GM19099 (cell line): ENCODE results near the gene SLC30A4.

Experiments used
- POLR2A ChIP-seq: IDR thresholded peaks from 3 replicates; pipeline ENCODE4 v1.6.1; 2011; ENCODE audit warnings: low read depth; ENCODE audit not compliant: insufficient read length; ENCODE audit errors: extremely low read depth

The SLC30A4 gene

DNA sequence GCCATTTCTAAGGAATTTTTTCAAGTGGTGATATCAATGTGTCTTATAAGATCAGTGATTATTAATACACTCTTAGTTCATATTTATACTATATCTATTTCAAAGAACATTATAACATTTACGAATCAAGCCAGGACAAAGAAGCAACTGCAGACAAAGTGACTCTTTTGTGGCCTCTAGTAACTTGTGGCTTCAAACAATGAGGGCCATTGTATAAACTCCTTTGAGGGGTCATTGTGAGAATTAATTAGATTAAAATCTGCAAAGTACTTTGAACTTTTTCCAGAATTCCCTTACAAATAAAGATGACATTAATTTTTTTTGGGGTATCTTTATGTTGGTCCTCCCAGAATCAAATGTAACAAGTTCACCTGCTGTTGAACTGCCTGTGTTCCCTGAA lies 12.3 kb upstream of the SLC30A4 start:
- TF ChIP-seq POLR2A, result no peak

DNA sequence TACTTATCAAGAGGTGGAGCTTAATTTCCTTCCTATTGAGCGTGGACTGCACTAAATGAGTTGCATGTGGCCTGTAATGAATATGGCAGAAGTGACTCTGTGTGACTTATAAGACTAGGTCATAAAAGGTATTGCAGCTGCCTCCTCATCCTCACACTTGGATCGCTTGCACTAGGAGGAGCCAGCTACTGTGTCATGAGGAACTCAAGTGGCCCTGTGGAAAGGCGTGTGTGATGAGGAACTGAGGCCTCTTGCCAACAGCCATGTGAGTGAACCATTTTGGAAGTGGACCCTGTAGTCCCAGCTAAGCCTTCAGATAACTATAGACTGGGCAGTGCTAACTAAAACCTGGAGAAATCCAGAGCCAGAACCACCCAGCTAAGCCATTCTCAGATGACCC lies 7.1 kb upstream of the SLC30A4 start:
- TF ChIP-seq POLR2A, result no peak

DNA sequence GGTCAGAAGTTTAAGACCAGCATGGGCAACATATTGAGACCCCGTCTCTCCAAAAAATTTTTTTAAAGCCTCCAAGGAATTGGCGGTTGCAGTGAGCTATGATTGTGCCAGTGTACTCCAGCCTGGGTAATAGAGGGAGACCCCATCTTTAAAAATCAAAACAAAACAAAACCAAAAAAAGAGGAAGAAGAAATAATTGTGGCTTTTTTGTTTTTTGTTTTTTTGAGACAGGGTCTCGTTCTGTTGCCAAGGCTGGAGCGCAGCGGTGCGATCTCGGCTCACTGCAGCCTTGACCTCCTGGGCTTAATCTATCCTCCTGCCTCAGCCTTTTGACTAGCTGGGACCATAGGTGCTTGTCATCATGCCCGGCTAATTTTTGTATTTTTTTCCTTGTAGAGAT lies 4.5 kb upstream of the SLC30A4 start:
- TF ChIP-seq POLR2A, result no peak

- no peak for TF ChIP-seq POLR2A
Observed at GRCh38 chr15:45523166-45523460, 558 bp upstream of the SLC30A4 start.

DNA sequence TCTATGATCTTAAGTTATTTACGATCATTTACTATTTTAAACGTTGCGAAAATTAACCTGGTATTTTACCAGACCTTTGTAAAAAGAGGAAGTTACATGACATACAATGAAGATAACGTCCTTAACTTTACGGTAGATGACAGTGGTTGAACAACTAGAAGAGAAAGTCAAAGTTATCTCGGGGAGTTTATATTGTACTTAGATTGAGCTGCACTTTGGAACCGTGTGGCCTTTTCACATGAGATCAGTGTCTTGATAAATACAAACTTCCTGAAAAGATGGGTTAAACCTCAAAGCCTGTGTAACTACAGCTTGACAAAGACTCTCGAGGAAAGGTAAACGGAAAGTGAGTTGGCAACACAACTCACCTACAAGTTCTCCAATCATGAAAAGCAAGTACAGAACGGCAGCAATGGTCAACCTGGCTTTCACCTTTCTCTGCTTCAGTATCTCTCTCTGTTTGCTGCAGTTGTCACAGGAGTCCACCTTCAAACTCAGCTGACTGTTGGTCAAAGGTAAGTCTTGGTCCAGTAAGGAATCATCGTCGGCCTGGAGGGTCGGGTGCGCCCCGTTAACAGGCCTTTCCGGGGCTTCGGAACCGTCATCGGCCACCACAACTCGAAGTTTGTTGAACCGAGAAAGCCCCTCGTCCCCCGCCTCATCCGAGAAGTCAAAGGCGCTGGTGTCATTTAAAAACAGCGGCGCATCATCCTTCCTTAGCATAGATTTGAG lies 793 bp downstream of the SLC30A4 start:
- TF ChIP-seq POLR2A, result no peak

GRCh38 chr15:45510758-45511280 lies 11.7 kb downstream of the SLC30A4 start:
- TF ChIP-seq POLR2A, result no peak

DNA sequence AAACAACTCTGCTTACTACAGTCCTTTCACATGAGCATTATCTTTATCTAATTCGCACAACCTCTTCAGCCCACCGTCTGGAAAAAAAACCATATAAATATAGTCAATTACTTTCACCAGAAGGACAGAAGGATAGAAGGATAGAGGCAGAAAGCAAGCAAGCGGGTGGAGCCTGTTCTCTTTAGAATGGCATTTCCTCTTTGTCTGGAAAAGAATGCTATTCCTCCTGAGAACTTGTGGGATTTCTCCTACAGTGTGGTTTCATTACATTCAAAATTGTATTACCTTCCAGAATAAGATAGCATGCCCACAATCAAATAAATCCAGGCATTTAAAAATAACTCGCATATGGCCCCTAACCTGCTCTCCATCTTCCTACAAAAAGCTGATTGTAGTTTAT lies 23.1 kb downstream of the SLC30A4 start:
- TF ChIP-seq POLR2A, result no peak

DNA sequence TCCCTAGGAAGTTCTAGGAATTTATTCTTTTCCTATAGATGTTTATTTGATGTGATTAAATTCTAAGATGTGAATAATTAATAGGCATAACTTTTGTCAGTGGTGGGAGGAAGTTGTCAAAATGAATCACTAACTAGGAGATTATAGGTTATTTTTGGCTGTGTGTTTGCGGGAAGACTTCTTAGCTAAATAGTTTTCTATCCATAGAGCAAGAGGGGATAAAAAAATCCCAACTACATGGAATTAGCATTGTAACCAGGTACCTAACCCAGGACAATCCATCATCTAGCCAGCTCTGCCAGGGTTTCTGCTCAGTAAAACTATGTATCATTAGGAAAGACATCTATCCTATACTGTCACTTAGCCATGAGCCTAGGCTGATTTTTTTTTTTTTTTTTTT lies 23.9 kb downstream of the SLC30A4 start:
- no peak for TF ChIP-seq POLR2A

DNA sequence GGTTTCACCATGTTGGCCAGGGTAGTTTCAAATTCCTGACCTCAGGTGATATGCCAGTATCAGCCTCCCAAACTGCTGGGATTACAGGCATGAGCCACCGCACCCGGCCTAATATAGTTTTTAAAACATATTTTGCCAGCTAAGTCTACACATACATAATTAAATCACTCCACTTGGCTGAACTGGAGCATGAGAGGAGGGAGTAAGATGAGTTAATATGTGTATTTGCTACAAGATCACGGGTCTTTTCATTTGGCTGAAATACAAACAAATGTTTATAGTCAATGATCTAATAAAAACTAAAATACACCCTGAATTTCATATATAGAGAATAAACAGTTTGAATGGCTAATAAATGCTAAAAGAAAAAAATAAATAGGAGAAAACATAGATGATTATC lies 25.3 kb downstream of the SLC30A4 start:
- TF ChIP-seq POLR2A, result no peak

DNA sequence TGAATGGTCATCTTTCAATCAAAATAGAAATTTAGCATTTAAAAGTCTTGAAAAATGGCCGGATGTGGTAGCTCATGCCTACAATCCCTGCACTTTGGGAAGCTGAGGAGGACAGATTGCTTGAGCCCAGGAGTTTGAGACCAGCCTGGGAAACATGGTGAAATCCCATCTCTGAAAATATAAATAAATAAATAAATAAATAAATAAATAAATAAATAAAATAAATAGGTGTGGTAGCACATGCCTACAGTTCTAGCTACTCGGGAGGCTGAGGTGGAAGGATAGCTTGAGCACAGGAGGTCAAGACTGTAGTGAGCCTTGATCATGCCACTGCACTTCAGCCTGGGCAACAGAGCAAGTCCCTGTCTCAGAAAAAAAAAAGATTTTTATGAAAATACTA lies 25.9 kb downstream of the SLC30A4 start:
- no peak for TF ChIP-seq POLR2A

GRCh38 chr15:45495588-45495987 lies 27.0 kb downstream of the SLC30A4 start:
- no peak for TF ChIP-seq POLR2A

DNA sequence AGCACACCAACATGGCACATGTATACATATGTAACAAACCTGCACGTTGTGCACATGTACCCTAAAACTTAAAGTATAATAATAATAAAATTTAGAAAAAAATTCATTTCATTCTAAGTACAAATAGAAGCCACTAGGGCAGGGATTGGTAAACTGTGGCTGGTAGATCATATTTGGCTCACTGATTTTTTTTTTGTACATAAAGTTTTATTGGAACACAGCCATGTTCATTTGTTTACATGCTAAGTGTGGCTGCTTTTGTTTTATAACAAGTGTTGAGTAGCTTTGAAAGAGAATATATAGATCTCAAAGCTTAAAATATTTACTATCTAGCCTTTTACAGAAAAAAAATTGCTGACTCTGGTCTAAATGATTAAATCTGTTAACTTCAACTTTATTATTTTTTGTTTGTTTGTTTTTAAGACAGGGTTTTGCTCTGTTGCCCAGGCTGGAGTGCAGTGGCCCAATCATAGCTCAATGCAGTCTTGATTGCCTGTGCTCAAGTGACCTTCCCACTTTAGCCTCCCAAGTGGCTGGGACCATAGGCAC lies 32.8 kb downstream of the SLC30A4 start:
- no peak for TF ChIP-seq POLR2A

- TF ChIP-seq POLR2A, result no peak
Observed at GRCh38 chr15:45486317-45486716, 36.2 kb downstream of the SLC30A4 start.

GRCh38 chr15:45481135-45481534 lies 41.4 kb downstream of the SLC30A4 start:
- TF ChIP-seq POLR2A, result no peak

DNA sequence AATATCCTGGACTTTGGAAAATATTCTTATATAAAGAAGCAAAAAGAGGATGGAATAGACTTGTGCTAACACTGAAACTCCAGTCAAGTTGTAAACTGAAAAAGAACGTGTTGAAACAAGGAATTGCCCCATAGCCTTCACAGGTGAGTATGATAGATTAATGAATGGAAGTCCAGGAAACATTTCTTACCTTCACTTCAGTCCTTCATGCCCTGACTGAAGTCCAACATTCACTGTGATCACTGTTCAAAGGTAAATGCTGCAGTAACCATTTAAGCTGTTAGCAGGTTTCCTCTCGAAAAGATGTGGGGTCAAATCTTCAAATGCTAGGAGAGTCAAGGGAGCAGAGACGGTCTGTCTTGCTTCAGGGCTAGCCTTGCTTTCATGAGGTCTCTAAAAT lies 46.1 kb downstream of the SLC30A4 start:
- no peak for TF ChIP-seq POLR2A

GRCh38 chr15:45474799-45475198 lies 47.8 kb downstream of the SLC30A4 start:
- no peak for TF ChIP-seq POLR2A

- no peak for TF ChIP-seq POLR2A
Observed at GRCh38 chr15:45473068-45473467, 49.5 kb downstream of the SLC30A4 start.
